H1 (cell line): ENCODE results near the gene EEF1AKMT2. TPM values are rescaled to one million over a fixed set of nuclear protein-coding genes. Genes with fewer than 3 reads are reported as not detected.
A peak's percentile ranks its signal among the peaks of the same experiment; 100 is the strongest.

Source experiments
- CTCF ChIA-PET: fragments of 300-600 bp; sonication (Branson Sonifier 250); formaldehyde crosslinking; loops from one replicate; lab custom pipeline; 2021; ENCODE audit not compliant: partially characterized antibody; lab: Charles Lee
- POLR2A ChIA-PET: fragments of 300-600 bp; sonication (Branson Sonifier 250); formaldehyde crosslinking; loops from one replicate; lab custom pipeline; 2021; ENCODE audit warnings: inconsistent platforms; ENCODE audit not compliant: partially characterized antibody; lab: Charles Lee
- DNase-seq, 2 experiments: peaks; one replicate each; pipeline versions ENCODE4 v3.0.0 to v3.0.0-alpha.2; 2010 to 2022; ENCODE audit warnings: low spot score in 2 of 2, low read depth in 1 of 2, mixed read lengths in 1 of 2
- FAIRE-seq: peaks from 2 replicates; lab custom pipeline; 2011; peaks lifted over from hg19 to GRCh38; lab: Jason Lieb, UNC
- H2AFZ ChIP-seq: 2 replicates; pipeline ENCODE4 v1.8.1; 2012; ENCODE audit warnings: low read length, inconsistent platforms
- H2AK5ac ChIP-seq: 2 replicates; pipeline ENCODE4 v1.6.1; 2013; ENCODE audit warnings: low read depth, low read length
- H2BK120ac ChIP-seq: replicated peaks from 2 replicates; pipeline ENCODE3; 2013; ENCODE audit warnings: low read depth, low read length, inconsistent platforms
- H2BK12ac ChIP-seq: 2 replicates; pipeline ENCODE4 v1.6.1; 2013; ENCODE audit warnings: low read depth, low read length
- H2BK15ac ChIP-seq: 2 replicates; pipeline ENCODE4 v1.6.1; 2013; ENCODE audit warnings: low read length
- H2BK20ac ChIP-seq: 2 replicates; pipeline ENCODE4 v1.6.1; 2013; ENCODE audit warnings: low read length
- H2BK5ac ChIP-seq: 2 replicates; pipeline ENCODE4 v1.6.1; 2013; ENCODE audit warnings: low read depth, low read length
- H3K14ac ChIP-seq: 2 replicates; pipeline ENCODE4 v1.6.1; 2013; ENCODE audit warnings: inconsistent platforms; ENCODE audit not compliant: insufficient read length
- H3K18ac ChIP-seq: 2 replicates; pipeline ENCODE4 v1.6.1; 2013; ENCODE audit warnings: low read length; ENCODE audit errors: extremely low read depth
- H3K23ac ChIP-seq: 2 replicates; pipeline ENCODE4 v1.6.1; 2013; ENCODE audit warnings: inconsistent platforms; ENCODE audit not compliant: insufficient read length
- H3K23me2 ChIP-seq: 2 replicates; pipeline ENCODE4 v1.6.1; 2013; ENCODE audit warnings: low read depth, low read length
- H3K27ac ChIP-seq: 2 replicates; pipeline ENCODE4 v1.6.1; 2011; ENCODE audit warnings: low read depth, low read length, inconsistent platforms
- H3K27me3 ChIP-seq, 4 experiments: replicated peaks in 1 of 4; 1 replicate in 1 of 4; 2 replicates in 3 of 4; pipeline versions ENCODE4 v1.6.1 to v1.8.1; 2011 to 2013; ENCODE audit warnings: low read length in 3 of 4, mild to moderate bottlenecking in 3 of 4, inconsistent platforms in 2 of 4, mixed read lengths in 2 of 4, moderate library complexity in 1 of 4; ENCODE audit not compliant: control insufficient read depth in 3 of 4, insufficient read depth in 3 of 4; ENCODE audit errors: extremely low read depth in 1 of 4
- H3K36me3 ChIP-seq, 4 experiments: 2 replicates each; pipeline versions ENCODE4 v1.6.1 to v1.8.1; 2011 to 2013; ENCODE audit warnings: mild to moderate bottlenecking in 4 of 4, low read length in 3 of 4, moderate library complexity in 2 of 4, control low read depth in 1 of 4, inconsistent platforms in 1 of 4; ENCODE audit not compliant: insufficient read depth in 4 of 4, control insufficient read depth in 2 of 4
- H3K4ac ChIP-seq: replicated peaks from 2 replicates; pipeline ENCODE3; 2013; ENCODE audit warnings: low read length, low read depth, mixed read lengths, inconsistent platforms; ENCODE audit not compliant: insufficient read length
- H3K4me1 ChIP-seq, 4 experiments: replicated peaks in 1 of 4; 1 replicate in 1 of 4; 2 replicates in 3 of 4; pipeline versions ENCODE4 v1.6.1 to v1.8.1; 2011 to 2013; ENCODE audit warnings: low read length in 3 of 4, inconsistent platforms in 2 of 4, mixed read lengths in 1 of 4; ENCODE audit not compliant: insufficient read depth in 4 of 4, control insufficient read depth in 3 of 4
- H3K4me2 ChIP-seq, 2 experiments: 2 replicates each; pipeline versions ENCODE4 v1.6.1 to v1.8.1; 2011 to 2013; ENCODE audit warnings: low read depth in 2 of 2, low read length in 2 of 2, control low read depth in 1 of 2, inconsistent platforms in 1 of 2, mild to moderate bottlenecking in 1 of 2; ENCODE audit not compliant: insufficient read depth in 1 of 2
- H3K4me3 ChIP-seq, 4 experiments: fragments of 200-600, 300-600 bp in 1 of 4; sonication (generic), shearing (Covaris generic), sonication (Bioruptor Twin) in 1 of 4; 2 replicates each; pipeline versions ENCODE4 v1.5.1 to v1.8.1; 2011 to 2016; ENCODE audit warnings: low read length in 4 of 4, low read depth in 3 of 4, control low read depth in 2 of 4, inconsistent platforms in 2 of 4, mild to moderate bottlenecking in 2 of 4, mixed read lengths in 1 of 4, moderate library complexity in 1 of 4; ENCODE audit not compliant: insufficient read depth in 2 of 4; ENCODE audit errors: extremely low read depth in 1 of 4
- H3K56ac ChIP-seq: replicated peaks from 2 replicates; pipeline ENCODE3; 2013; ENCODE audit warnings: low read depth, mild to moderate bottlenecking, mixed read lengths, low read length, inconsistent platforms; ENCODE audit not compliant: insufficient read length
- H3K79me1 ChIP-seq: 2 replicates; pipeline ENCODE4 v1.6.1; 2013; ENCODE audit warnings: low read depth, low read length, control low read depth
- H3K79me2 ChIP-seq, 2 experiments: 2 replicates each; pipeline versions ENCODE4 v1.6.1 to v1.8.1; 2012 to 2013; ENCODE audit warnings: low read length in 2 of 2, mild to moderate bottlenecking in 2 of 2, inconsistent platforms in 1 of 2; ENCODE audit not compliant: insufficient read depth in 2 of 2, control insufficient read depth in 1 of 2
- H3K9ac ChIP-seq, 4 experiments: replicated peaks in 1 of 4; 1 replicate in 1 of 4; 2 replicates in 3 of 4; pipeline versions ENCODE4 v1.6.1 to v1.8.1; 2011 to 2013; ENCODE audit warnings: low read depth in 3 of 4, low read length in 3 of 4, control low read depth in 2 of 4, mild to moderate bottlenecking in 2 of 4, moderate library complexity in 2 of 4, inconsistent platforms in 1 of 4; ENCODE audit errors: extremely low read depth in 1 of 4
- H3K9me3 ChIP-seq, 2 experiments: 2 replicates each; pipeline versions ENCODE4 v1.6.1 to v1.8.1; 2012 to 2013; ENCODE audit warnings: mild to moderate bottlenecking in 2 of 2, moderate library complexity in 2 of 2, control low read depth in 1 of 2, inconsistent platforms in 1 of 2, low read depth in 1 of 2, low read length in 1 of 2, mixed read lengths in 1 of 2; ENCODE audit not compliant: insufficient read depth in 2 of 2
- H4K20me1 ChIP-seq, 2 experiments: replicated peaks in 1 of 2; 2 replicates each; pipeline versions ENCODE3 to v1.8.1; 2011 to 2013; ENCODE audit warnings: inconsistent platforms in 2 of 2, low read length in 2 of 2, mild to moderate bottlenecking in 1 of 2; ENCODE audit not compliant: insufficient read depth in 2 of 2, control insufficient read depth in 1 of 2
- H4K5ac ChIP-seq: 2 replicates; pipeline ENCODE4 v1.6.1; 2013; ENCODE audit warnings: low read length, low read depth, mixed read lengths, inconsistent platforms; ENCODE audit not compliant: insufficient read length
- H4K8ac ChIP-seq: 2 replicates; pipeline ENCODE4 v1.8.0; 2013; ENCODE audit warnings: mild to moderate bottlenecking, moderate library complexity, low read length, inconsistent platforms; ENCODE audit not compliant: insufficient read depth; ENCODE audit errors: extremely low read depth
- H4K91ac ChIP-seq: replicated peaks from 2 replicates; pipeline ENCODE3; 2013; ENCODE audit warnings: low read length, mixed read lengths, inconsistent platforms; ENCODE audit not compliant: insufficient read length
- NRF1 ChIP-seq: IDR thresholded peaks from 2 replicates; pipeline ENCODE4 v1.6.1; 2011; ENCODE audit warnings: mild to moderate bottlenecking, low read depth, low read length, improper control_type of control experiment
- SIRT6 ChIP-seq: IDR thresholded peaks from one replicate; pipeline ENCODE4 v1.7.1; 2012; ENCODE audit warnings: low read length, inconsistent platforms
- SRF ChIP-seq: IDR thresholded peaks from 2 replicates; pipeline ENCODE4 v1.6.1; 2011; ENCODE audit warnings: mild to moderate bottlenecking, low read depth, low read length, moderate library complexity
- WGBS, 2 experiments: shearing (Covaris generic) in 1 of 2; methylation state at CpG; one replicate each; pipeline versions ENCODE4 v1.1.6 to v1.1.7; 2013 to 2015; ENCODE audit warnings: low lambda C conversion rate in 2 of 2, mixed read lengths in 2 of 2, inconsistent platforms in 1 of 2, low coverage in 1 of 2, missing lambda C conversion rate in 1 of 2; ENCODE audit not compliant: insufficient replicate concordance in 2 of 2, insufficient coverage in 1 of 2, insufficient read length in 1 of 2; ENCODE audit errors: extremely low coverage in 1 of 2, missing lambda C conversion rate in 1 of 2; 5-methylcytosine and 5-hydroxymethylcytosine counted together
- polyA plus RNA-seq, 7 experiments: library from polyadenylated mRNA; depleted of rRNA in 3 of 7; stranded (reverse) in 5 of 7; unstranded in 2 of 7; fragments of >200 nt in 5 of 7; fragments of 200-250 nt in 2 of 7; gene quantifications; 1 replicate in 5 of 7; 2 replicates in 1 of 7; 4 replicates in 1 of 7; pipeline versions ENCODE4 v1.2.1 to v1.2.3, GENCODE V29; 2011 to 2013; ENCODE audit warnings: missing spikeins in 2 of 7, mixed read lengths in 2 of 7
- total RNA-seq: library from RNA; stranded (reverse); fragmentation: NEBNext Ultra II Directional; extraction: Animal tissue kit (Norgen Biotek cat#: 25700); gene quantifications from 2 replicates; pipeline ENCODE4 v1.2.1, GENCODE V29; 2021

Gene EEF1AKMT2
- total and polyA plus RNA-seq, 2 of the 8 experiments (the other 6 are each of a cell fraction or from before 2014, with no cell fraction given): 9.8 to 26.8 TPM

DNA sequence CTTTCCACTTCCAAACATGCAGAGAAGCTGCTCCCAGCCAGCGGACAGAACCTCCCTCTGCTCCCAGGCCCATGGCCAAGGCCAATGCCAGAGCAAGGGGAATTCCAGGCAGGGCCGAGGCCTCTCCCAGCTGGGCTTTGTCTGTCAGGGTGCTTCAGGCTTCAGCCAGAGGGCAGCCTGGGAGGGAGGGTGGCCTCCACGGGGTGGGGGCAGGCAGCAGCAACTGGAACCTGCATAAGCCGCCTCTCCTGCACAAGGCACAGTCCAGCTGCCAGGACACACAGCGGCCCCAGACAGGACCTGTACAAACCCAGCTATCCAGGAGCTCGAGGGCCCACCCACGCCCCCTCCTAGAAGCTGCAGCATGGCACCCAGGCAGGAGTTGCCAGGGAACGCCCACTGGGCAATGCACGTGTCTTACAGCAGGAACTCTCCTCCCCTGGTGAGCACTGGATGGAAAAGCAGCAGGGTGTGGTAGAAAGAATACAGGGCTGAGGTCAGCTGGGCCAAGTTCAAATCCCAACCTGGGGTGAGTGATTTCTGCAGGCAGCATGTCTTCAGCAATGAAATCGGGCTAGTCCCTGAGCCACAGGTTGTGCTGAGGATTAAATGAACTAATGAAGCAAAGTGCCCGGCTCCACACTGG, 55.1 kb downstream of the EEF1AKMT2 start:
- H2AFZ ChIP-seq: no peak overlapping the region
- H3K27ac ChIP-seq: no peak overlapping the region
- no peak overlapping the region for H2AK5ac ChIP-seq
- peaks cover 20 to 35% (median 25%) of the 10 kb centered on the region in 4 experiments for H3K4me1 ChIP-seq
- no peaks in the 10 kb centered on the region for H3K9me3 ChIP-seq
- H2BK20ac ChIP-seq: no peak overlapping the region
- H4K91ac ChIP-seq: no peak overlapping the region
- no peak overlapping the region for H3K23ac ChIP-seq
- H3K27me3 ChIP-seq: peaks cover 0 to 1% (median under 1%) of the 10 kb centered on the region in 4 experiments; a peak in 3 of 7 replicates
- no peak overlapping the region for H3K18ac ChIP-seq
- no peak overlapping the region for H4K8ac ChIP-seq
- no peak overlapping the region for H2BK120ac ChIP-seq
- ChIA-PET CTCF (interaction anchor here (0.8 to 1.5 kb wide), 4 partner anchors 17 to 201 kb away, joined by 3 to 5 read pairs (median 4); no protein-coding TSS in a partner anchor), POLR2A (interaction anchor here (1.2 kb wide), 1 partner anchor 15 kb away, joined by 3 read pairs; no protein-coding TSS in a partner anchor)
- H4K5ac ChIP-seq: no peak overlapping the region
- no peak overlapping the region for H3K56ac ChIP-seq
- peaks cover 0 to 14% of the 10 kb centered on the region in 2 experiments; a peak in 2 of 4 replicates for H3K79me2 ChIP-seq
- no peak overlapping the region for H3K4me3 ChIP-seq
- no peaks in the 10 kb centered on the region for H3K36me3 ChIP-seq
- no peak overlapping the region for H3K9ac ChIP-seq
- H3K4me2 ChIP-seq: 0 out of 4 replicates have a peak overlapping the region, but pooled peaks of 1 of the 2 experiments have one; percentile 22
- DNase-seq: peak in 1 of 2 experiments; percentile 57
- WGBS, 2 experiments: 80% methylated on average over 11 of the region's 11 CpGs; no CpG with 5 or more reads in 1 of the 2 experiments
- no peak overlapping the region for H3K14ac ChIP-seq
- H3K23me2 ChIP-seq: no peaks in the 10 kb centered on the region
- peaks cover 8 to 27% of the 10 kb centered on the region in 2 experiments for H4K20me1 ChIP-seq
- 0 out of 2 replicates have a peak overlapping the region, but pooled peaks have one; percentile 8 for H2BK5ac ChIP-seq
- no peak for FAIRE-seq
- H3K79me1 ChIP-seq: peaks cover 16% of the 10 kb centered on the region
- TF ChIP-seq SRF (no peak), NRF1 (no peak), SIRT6 (no peak)
- H2BK12ac ChIP-seq: no peak overlapping the region; the same call in 1 of the 2 replicates
- no peak overlapping the region for H3K4ac ChIP-seq
- no peak overlapping the region; the same call in 1 of the 2 replicates for H2BK15ac ChIP-seq
